Central memory CD8-positive, alpha-beta T cell (primary cell): Measurements from ENCODE around the gene METTL17.
"Not testable (repeated sequence)": the region's sequence is repeated elsewhere in the genome, so short reads cannot be mapped to it uniquely, and the experiment has no call there.

ENCODE experiments used
- ATAC-seq: fragments of 150-1000 bp; cut with Tn5 transposase; replicated peaks from 2 replicates; pipeline ENCODE4 v1.10.0; 2022; ENCODE audit warnings: mild to moderate bottlenecking, moderate FRiP score, moderate number of reproducible peaks; ENCODE audit not compliant: poor library complexity, severe bottlenecking; ENCODE audit errors: extremely low read depth
- DNase-seq, 2 donors: peaks; one replicate each; pipeline ENCODE4 v3.0.0; 2021; ENCODE audit warnings: low spot score in 2 of 2
- H3K27ac Mint-ChIP-seq: one replicate; pipeline ENCODE4 v1.8.0; 2022; ENCODE audit warnings: low read depth, mild to moderate bottlenecking, moderate library complexity, mixed read lengths
- H3K27me3 Mint-ChIP-seq: one replicate; pipeline ENCODE4 v1.8.0; 2022; ENCODE audit warnings: mixed read lengths
- H3K36me3 Mint-ChIP-seq: one replicate; pipeline ENCODE4 v1.8.0; 2022; ENCODE audit warnings: mild to moderate bottlenecking, moderate library complexity, mixed read lengths; ENCODE audit not compliant: insufficient read depth
- H3K4me1 Mint-ChIP-seq: one replicate; pipeline ENCODE4 v1.8.0; 2022; ENCODE audit warnings: mixed read lengths
- H3K4me3 Mint-ChIP-seq: one replicate; pipeline ENCODE4 v1.8.0; 2022; ENCODE audit warnings: mild to moderate bottlenecking, moderate library complexity, mixed read lengths
- H3K9me3 Mint-ChIP-seq: one replicate; pipeline ENCODE4 v1.8.0; 2022; ENCODE audit warnings: mixed read lengths

Gene METTL17

DNA sequence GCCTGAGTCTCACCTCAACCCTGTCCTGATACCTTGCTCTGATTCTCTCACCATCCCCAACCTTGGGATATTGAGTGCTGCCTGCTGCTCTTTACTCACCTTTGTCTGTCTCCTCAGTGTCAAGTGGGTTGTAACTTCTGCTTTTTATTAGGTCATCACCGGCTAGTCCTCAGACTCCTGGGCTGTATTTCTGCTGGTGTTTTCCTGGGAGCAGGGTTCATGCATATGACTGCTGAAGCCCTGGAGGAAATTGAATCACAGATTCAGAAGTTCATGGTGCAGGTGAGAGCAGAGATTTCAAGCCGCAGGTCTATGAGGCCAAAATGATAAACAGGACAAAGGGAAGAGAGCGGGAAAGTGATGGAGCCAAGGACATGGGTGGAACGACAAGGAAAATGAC, 9.8 kb downstream of the METTL17 start:
- peaks cover 27% of the 10 kb centered on the region for H3K36me3 Mint-ChIP-seq
- H3K27me3 Mint-ChIP-seq = no peaks in the 10 kb centered on the region
- H3K4me3 Mint-ChIP-seq = no peak overlapping the region
- no peak for DNase-seq
- no peak for ATAC-seq
- no peaks in the 10 kb centered on the region for H3K9me3 Mint-ChIP-seq
- H3K27ac Mint-ChIP-seq = no peak overlapping the region
- no peaks in the 10 kb centered on the region for H3K4me1 Mint-ChIP-seq

DNA sequence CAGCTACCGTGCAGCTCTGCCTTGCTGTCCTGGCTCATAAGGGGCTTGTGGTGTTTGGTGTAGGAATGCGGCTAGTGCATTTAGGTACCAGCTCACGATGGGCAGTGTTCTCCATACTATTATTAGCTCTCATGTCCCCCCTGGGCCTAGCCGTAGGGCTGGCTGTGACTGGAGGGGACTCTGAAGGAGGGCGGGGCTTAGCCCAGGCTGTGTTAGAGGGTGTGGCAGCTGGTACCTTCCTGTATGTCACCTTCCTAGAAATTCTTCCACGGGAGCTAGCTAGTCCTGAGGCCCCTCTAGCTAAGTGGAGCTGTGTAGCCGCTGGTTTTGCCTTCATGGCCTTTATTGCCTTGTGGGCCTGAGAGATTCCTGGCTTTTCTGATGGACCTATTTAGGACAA, 11.4 kb downstream of the METTL17 start:
- H3K27ac Mint-ChIP-seq = no peak overlapping the region

DNA sequence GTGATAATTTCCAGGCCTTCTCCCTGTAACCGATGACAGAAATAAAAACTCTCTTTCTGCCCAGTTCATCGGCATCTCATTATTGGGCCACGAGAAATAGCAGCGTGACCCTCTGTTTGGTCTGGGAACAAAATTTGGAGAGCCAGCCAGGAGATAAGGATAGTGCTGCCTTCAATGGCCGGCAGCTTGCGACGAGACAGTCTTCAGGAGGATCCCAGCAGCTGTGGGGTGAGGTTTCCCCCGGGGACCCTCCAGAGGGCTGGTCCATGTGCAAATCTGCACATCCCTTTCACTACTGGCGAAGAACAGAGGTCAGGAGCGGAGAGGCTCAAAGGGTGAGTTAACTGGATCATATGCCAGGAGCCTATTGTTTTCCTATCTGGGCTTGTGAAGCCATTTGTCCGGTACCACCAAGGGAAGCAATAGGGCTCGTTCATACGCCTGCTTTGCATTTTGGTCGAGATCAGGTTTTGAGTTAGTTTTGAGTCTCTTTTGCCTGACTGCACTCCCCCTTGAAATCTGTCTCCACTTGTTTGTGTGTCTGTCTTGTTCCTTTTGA, 14.1 kb downstream of the METTL17 start:
- Mint-ChIP-seq H3K27me3 (peaks cover under 1% of the 10 kb centered on the region), H3K4me3 (no peak overlapping the region), H3K4me1 (no peaks in the 10 kb centered on the region), H3K27ac (no peak overlapping the region), H3K36me3 (peaks cover 3% of the 10 kb centered on the region), H3K9me3 (no peaks in the 10 kb centered on the region)
- ATAC-seq (no peak), DNase-seq (no peak)

More for the DNA sequence above, 11.4 kb downstream of the METTL17 start:
- Mint-ChIP-seq H3K4me1 (no peaks in the 10 kb centered on the region), H3K36me3 (peaks cover 16% of the 10 kb centered on the region), H3K9me3 (no peaks in the 10 kb centered on the region), H3K4me3 (no peak overlapping the region), H3K27me3 (no peaks in the 10 kb centered on the region)
- DNase-seq = no peak
- no peak for ATAC-seq

DNA sequence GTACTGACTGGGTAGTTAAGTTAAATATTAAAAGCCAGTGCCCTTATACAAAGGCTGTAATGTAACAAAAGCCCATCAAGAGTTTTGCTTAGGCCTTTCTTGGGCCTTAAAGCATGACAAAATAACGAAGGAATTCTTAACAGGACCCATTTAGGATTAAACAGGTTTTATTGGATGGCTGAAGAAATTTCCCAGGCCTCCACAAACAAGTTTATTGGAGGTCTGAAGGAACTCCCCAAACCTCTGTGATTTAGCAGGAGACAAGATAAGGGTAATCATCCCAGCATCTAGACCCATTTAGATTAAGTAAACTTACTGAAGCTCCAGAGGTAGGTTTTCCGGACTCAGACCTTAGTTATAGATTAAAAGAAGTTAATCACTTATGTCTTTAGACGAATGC, 19.9 kb downstream of the METTL17 start:
- H3K27me3 Mint-ChIP-seq = peaks cover 48% of the 10 kb centered on the region
- not testable (repeated sequence) for H3K4me3 Mint-ChIP-seq, DNase-seq, H3K36me3 Mint-ChIP-seq, ATAC-seq, H3K27ac Mint-ChIP-seq, H3K4me1 Mint-ChIP-seq, H3K9me3 Mint-ChIP-seq

DNA sequence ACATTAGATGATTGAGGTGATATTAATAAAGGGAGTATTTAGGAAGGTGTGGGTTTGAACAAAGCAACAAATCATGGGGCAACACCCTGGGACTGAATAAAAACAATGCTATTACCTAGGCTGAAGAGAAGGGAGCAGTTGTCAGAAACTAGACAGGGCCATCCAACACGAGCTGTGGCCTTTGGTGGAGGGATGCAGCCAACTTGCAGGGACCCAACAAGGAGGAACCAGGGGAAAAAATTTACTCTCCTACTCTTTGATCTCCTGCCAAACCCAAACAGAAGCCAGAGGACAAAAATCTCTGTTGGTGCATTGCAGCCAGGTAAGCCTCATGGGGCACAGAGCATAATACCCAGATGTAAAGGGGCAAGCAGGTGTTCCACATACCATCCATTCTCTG, 21.4 kb downstream of the METTL17 start:
- DNase-seq (no peak), ATAC-seq (no peak)
- peaks cover 5% of the 10 kb centered on the region for H3K4me1 Mint-ChIP-seq
- H3K27me3 Mint-ChIP-seq = peaks cover 48% of the 10 kb centered on the region
- H3K9me3 Mint-ChIP-seq = no peaks in the 10 kb centered on the region
- H3K36me3 Mint-ChIP-seq = peaks cover 1% of the 10 kb centered on the region
- no peak overlapping the region for H3K27ac Mint-ChIP-seq
- no peak overlapping the region for H3K4me3 Mint-ChIP-seq

DNA sequence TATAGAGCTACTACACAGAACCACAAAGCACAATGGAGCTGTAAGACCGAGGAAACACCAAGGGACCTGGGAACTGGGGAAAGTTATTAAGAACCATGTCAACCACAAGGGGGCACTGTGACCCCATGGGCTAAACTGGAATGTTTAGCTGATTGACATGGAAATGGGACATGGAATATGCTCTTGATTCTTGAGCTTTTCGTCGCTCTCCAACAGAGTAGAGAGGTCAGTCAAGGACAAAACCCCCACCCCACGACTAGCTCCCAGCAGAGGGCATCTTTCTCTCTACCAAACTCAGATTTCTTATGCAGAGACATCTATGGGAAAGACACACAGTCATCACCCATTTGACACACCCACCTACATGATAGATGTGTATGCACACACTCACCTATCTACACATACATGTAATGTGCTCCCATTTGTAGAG, 25.0 kb downstream of the METTL17 start:
- Mint-ChIP-seq H3K4me3 (no peak overlapping the region), H3K36me3 (peaks cover 5% of the 10 kb centered on the region), H3K4me1 (peaks cover 5% of the 10 kb centered on the region), H3K9me3 (no peaks in the 10 kb centered on the region), H3K27ac (no peak overlapping the region), H3K27me3 (peaks cover 39% of the 10 kb centered on the region)
- peak; percentile 72 for ATAC-seq
- DNase-seq = peak; percentile 60 to 72

DNA sequence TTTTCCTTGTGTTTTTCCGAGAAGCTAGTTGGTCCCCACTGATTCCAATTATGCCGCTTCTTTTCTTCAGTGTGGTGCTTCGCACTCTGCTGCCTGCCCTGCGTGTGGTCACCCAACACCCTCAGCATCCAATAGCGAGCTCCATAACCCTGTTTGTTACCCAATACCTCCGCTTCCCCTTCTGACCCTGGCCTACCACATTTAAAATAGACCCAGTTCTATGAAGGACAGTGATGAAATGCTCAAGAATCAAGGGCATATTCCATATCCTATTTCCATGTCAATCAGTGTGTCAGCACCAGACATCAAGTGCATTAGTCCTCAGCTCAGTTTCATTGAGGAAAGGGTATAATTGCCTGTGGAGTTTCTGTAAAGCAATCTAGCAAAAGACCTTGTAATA, 25.5 kb downstream of the METTL17 start:
- Mint-ChIP-seq H3K4me1 (peaks cover 5% of the 10 kb centered on the region), H3K4me3 (no peak overlapping the region), H3K9me3 (no peaks in the 10 kb centered on the region), H3K27me3 (peaks cover 38% of the 10 kb centered on the region), H3K27ac (no peak overlapping the region), H3K36me3 (peaks cover 5% of the 10 kb centered on the region)
- DNase-seq = no peak
- no peak for ATAC-seq

DNA sequence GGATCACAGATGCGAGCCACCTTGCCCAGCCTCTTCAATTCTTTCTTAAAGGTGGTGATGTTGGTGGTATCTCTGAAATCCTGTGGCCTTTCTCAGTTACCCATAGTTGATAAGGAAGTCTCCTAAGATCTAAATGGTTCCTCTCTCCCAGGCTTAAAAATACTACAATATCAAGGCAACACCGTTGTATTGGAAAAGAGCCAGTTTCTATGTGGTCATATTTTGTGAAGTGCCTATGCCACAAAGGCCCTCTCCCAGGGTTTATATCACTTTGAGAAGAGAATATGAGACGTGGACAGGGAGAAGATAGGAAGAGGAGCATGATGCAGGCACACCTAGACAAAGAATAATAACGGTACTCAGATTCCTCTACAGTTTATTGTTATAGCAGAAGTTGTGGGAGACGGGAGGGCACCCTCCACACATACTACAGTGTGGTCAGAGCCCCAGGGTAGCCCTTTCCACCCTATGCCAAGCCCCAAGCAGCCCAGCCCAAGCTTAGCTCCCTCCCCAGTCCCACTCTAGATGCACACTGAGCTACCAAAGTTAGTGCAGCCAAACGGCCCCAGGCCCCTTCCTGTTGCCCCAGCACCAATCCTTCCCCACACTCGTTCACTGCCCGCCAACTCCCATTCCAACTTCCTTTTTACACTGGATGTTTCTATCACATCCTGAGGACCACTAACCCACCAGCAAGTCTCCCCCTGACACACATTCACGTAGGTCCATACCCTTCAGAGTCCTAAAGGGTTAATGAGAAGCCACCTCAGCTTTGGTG, 26.8 kb downstream of the METTL17 start:
- Mint-ChIP-seq H3K4me1 (peaks cover 5% of the 10 kb centered on the region), H3K9me3 (no peaks in the 10 kb centered on the region), H3K27ac (no peak overlapping the region), H3K4me3 (no peak overlapping the region), H3K27me3 (peaks cover 27% of the 10 kb centered on the region), H3K36me3 (peaks cover 8% of the 10 kb centered on the region)
- DNase-seq (no peak), ATAC-seq (no peak)

DNA sequence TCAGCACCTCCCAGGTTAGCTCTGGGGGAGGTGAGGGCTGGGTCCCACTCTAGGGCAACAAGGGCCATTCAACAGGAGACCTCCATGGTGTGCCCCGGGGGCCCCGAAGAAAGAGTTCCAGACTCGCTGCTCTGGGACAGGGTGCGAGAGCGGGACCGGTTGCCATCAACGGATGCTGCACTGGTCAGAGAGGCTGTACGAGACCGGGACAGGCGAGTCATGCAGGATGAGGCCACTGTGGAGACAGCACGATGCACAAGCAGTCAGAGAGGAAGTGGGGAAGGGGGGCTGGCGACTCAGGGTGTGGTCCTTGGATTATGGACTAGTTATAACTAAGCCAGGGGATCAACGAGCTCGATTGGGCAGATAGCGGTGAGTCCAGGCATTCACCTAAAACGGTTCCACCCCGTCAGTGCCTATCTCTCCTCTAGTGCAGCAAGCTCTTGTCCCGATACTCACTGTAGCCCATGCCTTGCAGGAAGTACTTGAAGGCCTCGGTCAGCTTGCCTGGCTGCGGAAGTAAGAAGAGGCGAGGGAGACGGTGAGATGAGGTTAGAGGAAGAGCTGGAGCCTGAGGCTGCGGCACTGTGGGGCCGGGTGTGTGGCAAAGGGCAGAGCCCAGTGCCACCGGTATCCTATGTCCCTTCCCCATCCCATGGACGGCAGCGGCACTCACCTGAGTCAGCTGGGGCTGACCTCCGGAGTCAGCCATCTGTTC, 27.9 kb downstream of the METTL17 start:
- H3K9me3 Mint-ChIP-seq = no peaks in the 10 kb centered on the region
- no peak overlapping the region for H3K4me3 Mint-ChIP-seq
- DNase-seq (no peak), ATAC-seq (no peak)
- H3K27ac Mint-ChIP-seq = no peak overlapping the region
- peaks cover 10% of the 10 kb centered on the region for H3K36me3 Mint-ChIP-seq
- H3K4me1 Mint-ChIP-seq = peaks cover 5% of the 10 kb centered on the region
- peaks cover 17% of the 10 kb centered on the region for H3K27me3 Mint-ChIP-seq

DNA sequence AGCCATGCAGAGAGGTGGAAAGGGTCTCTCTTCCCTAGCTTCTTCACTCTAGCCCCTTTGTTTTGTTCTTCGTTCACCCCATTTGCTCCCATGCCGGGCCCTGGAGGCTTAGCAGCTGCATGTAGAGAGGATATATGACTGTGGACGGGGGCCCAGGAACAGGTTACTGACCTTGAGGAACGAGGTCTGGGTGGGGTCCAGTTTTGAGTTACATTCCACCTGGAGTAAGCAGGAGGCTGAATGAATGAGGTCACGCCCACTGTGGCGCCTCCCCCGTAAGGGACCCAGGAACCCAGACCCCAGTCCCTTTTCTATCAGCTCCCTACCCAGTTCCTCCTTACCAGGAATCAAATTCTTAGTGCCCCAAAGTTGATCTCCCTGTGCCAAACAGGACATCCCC, 28.5 kb downstream of the METTL17 start:
- Mint-ChIP-seq H3K4me3 (no peak overlapping the region), H3K36me3 (peaks cover 10% of the 10 kb centered on the region), H3K4me1 (peaks cover 5% of the 10 kb centered on the region), H3K9me3 (no peaks in the 10 kb centered on the region), H3K27me3 (peaks cover 11% of the 10 kb centered on the region), H3K27ac (no peak overlapping the region)
- DNase-seq (no peak), ATAC-seq (no peak)

DNA sequence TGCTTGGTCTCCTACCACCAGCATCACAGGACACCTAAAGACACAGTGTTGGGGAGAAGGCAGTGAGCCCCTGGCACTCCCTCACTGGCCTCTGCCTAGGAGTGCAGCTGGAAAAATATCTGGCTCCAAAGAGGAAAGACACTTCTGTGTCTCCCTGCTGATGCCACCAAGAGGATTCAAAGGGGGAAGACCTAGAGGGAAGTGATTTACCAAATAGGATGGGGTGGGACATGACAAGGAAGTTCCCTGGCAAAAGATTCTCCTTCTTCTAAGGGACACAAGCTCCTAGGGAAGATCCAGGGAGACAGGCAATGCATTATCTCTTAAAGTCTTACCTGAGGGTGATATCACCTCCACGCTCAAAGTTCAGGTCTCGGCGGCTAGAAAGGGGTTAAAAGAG, 29.0 kb downstream of the METTL17 start:
- DNase-seq (no peak), ATAC-seq (no peak)
- H3K4me1 Mint-ChIP-seq = peaks cover 4% of the 10 kb centered on the region
- H3K27me3 Mint-ChIP-seq = peaks cover 7% of the 10 kb centered on the region
- no peak overlapping the region for H3K4me3 Mint-ChIP-seq
- H3K27ac Mint-ChIP-seq = no peak overlapping the region
- H3K9me3 Mint-ChIP-seq = no peaks in the 10 kb centered on the region
- H3K36me3 Mint-ChIP-seq = peaks cover 10% of the 10 kb centered on the region

DNA sequence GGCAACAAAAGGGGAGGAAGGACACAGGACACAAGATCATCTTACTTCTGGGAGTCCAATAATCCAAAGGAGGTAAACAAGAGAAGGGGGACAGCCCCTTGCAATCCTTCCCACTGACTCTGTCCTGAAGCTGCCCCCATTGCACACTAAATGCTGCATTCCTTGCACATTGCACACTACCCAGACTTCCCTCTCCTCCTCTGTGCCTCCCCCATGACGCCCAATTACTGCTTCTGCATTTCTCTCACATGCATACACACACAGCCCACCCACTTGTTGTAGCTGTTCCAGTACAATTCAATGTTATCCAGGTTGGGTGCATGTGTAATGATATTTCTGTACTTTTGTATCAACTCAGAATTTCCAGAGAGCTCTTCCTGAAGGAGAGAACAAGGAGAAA, 29.6 kb downstream of the METTL17 start:
- H3K4me1 Mint-ChIP-seq = peaks cover 6% of the 10 kb centered on the region
- H3K27me3 Mint-ChIP-seq = peaks cover under 1% of the 10 kb centered on the region
- no peak overlapping the region for H3K4me3 Mint-ChIP-seq
- DNase-seq (no peak), ATAC-seq (no peak)
- no peak overlapping the region for H3K27ac Mint-ChIP-seq
- no peaks in the 10 kb centered on the region for H3K9me3 Mint-ChIP-seq
- H3K36me3 Mint-ChIP-seq = peaks cover 10% of the 10 kb centered on the region
